HepG2 (cell line): ENCODE measurements around the gene CSNK1D. TPM values are rescaled to one million over a fixed set of nuclear protein-coding genes. Genes with fewer than 3 reads are reported as not detected.
A peak's percentile ranks its signal among the peaks of the same experiment; 100 is the strongest.

ENCODE experiments used
- FOXO1 ChIP-seq: sonication (generic); formaldehyde crosslinking; IDR thresholded peaks from 2 replicates; pipeline ENCODE4 v1.4.0; 2020; ENCODE audit warnings: missing genetic modification reagents
- NFE2L2 ChIP-seq: fragments of 150-350 bp; IDR thresholded peaks from 2 replicates; pipeline ENCODE4 v1.6.1; 2014; ENCODE audit warnings: low read length
- RBM22 ChIP-seq: fragments of 200-400 bp; formaldehyde crosslinking; optimal IDR thresholded peaks from 2 replicates; pipeline ENCODE3; 2017; ENCODE audit warnings: mild to moderate bottlenecking, low read length, moderate library complexity
- RCOR2 ChIP-seq: IDR thresholded peaks from 2 replicates; pipeline ENCODE4 v1.6.1; 2016; ENCODE audit warnings: missing biosample characterization, missing genetic modification reagents
- RFXAP ChIP-seq: sonication (generic); formaldehyde crosslinking; IDR thresholded peaks from 2 replicates; pipeline ENCODE4 v1.4.0; 2020; ENCODE audit warnings: missing genetic modification reagents, borderline replicate concordance
- SP1 ChIP-seq, 2 experiments: fragments of 450-650 bp in 1 of 2; sonication (generic) in 1 of 2; formaldehyde crosslinking in 1 of 2; IDR thresholded peaks; 2 replicates each; pipeline versions ENCODE4 v1.4.0 to v1.6.1; 2016 to 2020; ENCODE audit warnings: missing genetic modification reagents in 1 of 2
- ZNF101 ChIP-seq: sonication (generic); formaldehyde crosslinking; IDR thresholded peaks from 2 replicates; pipeline ENCODE4 v1.4.0; 2020; ENCODE audit warnings: mild to moderate bottlenecking, low read depth, missing genetic modification reagents, borderline replicate concordance
- ZNF138 ChIP-seq: sonication (generic); formaldehyde crosslinking; IDR thresholded peaks from 2 replicates; pipeline ENCODE4 v1.5.0; 2020; ENCODE audit warnings: mild to moderate bottlenecking, low read depth, missing genetic modification reagents
- ZNF550 ChIP-seq: sonication (generic); formaldehyde crosslinking; IDR thresholded peaks from 2 replicates; pipeline ENCODE4 v1.4.0; 2020; ENCODE audit warnings: mild to moderate bottlenecking, missing genetic modification reagents, borderline replicate concordance
- ZNF652 ChIP-seq: IDR thresholded peaks from 2 replicates; pipeline ENCODE4 v1.6.1; 2016; ENCODE audit warnings: low read depth, borderline replicate concordance
- ZNF776 ChIP-seq: sonication (generic); formaldehyde crosslinking; IDR thresholded peaks from 2 replicates; pipeline ENCODE4 v1.4.0; 2020; ENCODE audit warnings: mild to moderate bottlenecking, missing genetic modification reagents
- ZSCAN21 ChIP-seq: sonication (generic); formaldehyde crosslinking; IDR thresholded peaks from 2 replicates; pipeline ENCODE4 v1.8.0; 2022; ENCODE audit warnings: mild to moderate bottlenecking, missing genetic modification reagents, moderate library complexity, borderline replicate concordance
- ZSCAN25 ChIP-seq: sonication (generic); formaldehyde crosslinking; IDR thresholded peaks from 2 replicates; pipeline ENCODE4 v1.8.0; 2022; ENCODE audit warnings: mild to moderate bottlenecking, missing genetic modification reagents
- polyA plus RNA-seq, 8 experiments: library from polyadenylated mRNA; depleted of rRNA in 3 of 8; stranded (reverse) in 7 of 8; unstranded in 1 of 8; fragments of >200 nt; fragmentation: Illumina TruSeq in 4 of 8; extraction: Trizol in 4 of 8; gene quantifications; 2 replicates each; pipeline versions ENCODE4 v1.2.1 to v1.2.3, GENCODE V29; 2011 to 2016; ENCODE audit warnings: low read depth in 4 of 8, missing spikeins in 1 of 8, mixed read lengths in 1 of 8; ENCODE audit not compliant: insufficient read depth in 1 of 8
- total RNA-seq, 5 experiments: library from RNA; depleted of rRNA; stranded (reverse); fragments of >200 nt; fragmentation: Illumina TruSeq; extraction: Trizol; gene quantifications; 2 replicates each; pipeline ENCODE4 v1.2.3, GENCODE V29; 2016; ENCODE audit warnings: low read depth in 1 of 5
- TF ChIP-seq, protein P1 (sequence below): sonication (generic); formaldehyde crosslinking; IDR thresholded peaks from 2 replicates; pipeline ENCODE4 v1.4.0; 2020; ENCODE audit warnings: missing genetic modification reagents, borderline replicate concordance
- TF ChIP-seq, protein P2 (sequence below): sonication (generic); formaldehyde crosslinking; IDR thresholded peaks from 2 replicates; pipeline ENCODE4 v1.4.0; 2020; ENCODE audit warnings: missing genetic modification reagents
- TF ChIP-seq, protein P3 (sequence below): IDR thresholded peaks from 2 replicates; pipeline ENCODE4 v1.6.1; 2016; ENCODE audit warnings: missing compliant biosample characterization, missing genetic modification reagents, borderline replicate concordance
- TF ChIP-seq, protein P4 (sequence below): sonication (generic); formaldehyde crosslinking; conservative IDR thresholded peaks from 2 replicates; pipeline ENCODE4 v1.5.0; 2020; ENCODE audit warnings: missing genetic modification reagents
- TF ChIP-seq, protein P5 (sequence below): sonication (generic); formaldehyde crosslinking; IDR thresholded peaks from 2 replicates; pipeline ENCODE4 v1.4.0; 2020; ENCODE audit warnings: mild to moderate bottlenecking, missing genetic modification reagents

Gene CSNK1D
- total and polyA plus RNA-seq, 2 of the 13 experiments (the other 11 are each of a cell fraction or from before 2014, with no cell fraction given), result 31.5 to 128 TPM

DNA sequence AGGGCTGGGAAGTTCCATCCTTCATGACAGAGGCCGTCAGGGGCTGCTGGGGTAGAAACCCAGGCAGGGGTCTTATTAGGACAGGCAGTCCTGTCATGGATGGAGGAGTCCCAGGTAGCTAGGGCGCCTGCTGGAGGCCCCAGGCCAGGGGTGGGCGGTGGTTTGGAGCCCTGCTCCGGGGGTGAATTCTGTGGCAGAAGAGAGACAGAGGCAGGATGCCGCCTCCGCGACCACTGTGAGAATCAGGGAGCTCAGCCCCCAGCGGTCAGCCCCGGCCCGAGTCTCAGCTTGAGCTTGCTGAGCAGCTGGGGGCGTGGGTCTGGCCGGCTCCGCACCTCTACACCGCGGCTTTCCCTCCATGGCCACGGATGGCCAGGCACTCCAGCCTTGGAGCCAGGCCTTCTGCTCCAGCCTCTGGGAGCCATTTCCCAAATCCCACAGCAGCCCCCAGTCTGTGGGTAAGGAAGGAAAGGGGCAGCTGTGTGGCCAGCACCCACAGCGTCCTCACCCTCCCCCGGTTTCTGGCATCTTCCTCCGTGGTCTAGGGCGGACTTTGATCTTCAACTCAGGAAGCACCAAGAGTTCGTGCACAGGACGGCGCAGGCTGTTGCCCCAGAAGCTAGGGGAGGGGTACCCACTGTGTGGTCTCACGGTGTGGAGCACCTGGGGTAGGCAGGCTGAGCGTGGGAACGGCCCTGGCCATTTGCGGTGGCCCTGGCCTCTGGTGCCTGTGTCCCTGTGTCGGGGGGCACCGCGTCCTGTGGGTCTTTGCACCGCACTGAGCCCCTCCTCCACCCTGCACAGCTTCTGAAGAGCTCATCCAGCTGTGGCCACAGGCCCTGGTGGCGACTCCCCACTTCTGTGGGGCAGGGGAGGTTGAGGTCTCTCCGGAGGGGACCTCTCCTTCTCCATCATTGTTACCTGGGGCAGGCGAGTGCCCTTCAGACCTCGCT, 29.8 kb upstream of the CSNK1D start (continued):
- TF ChIP-seq, protein P1, sequence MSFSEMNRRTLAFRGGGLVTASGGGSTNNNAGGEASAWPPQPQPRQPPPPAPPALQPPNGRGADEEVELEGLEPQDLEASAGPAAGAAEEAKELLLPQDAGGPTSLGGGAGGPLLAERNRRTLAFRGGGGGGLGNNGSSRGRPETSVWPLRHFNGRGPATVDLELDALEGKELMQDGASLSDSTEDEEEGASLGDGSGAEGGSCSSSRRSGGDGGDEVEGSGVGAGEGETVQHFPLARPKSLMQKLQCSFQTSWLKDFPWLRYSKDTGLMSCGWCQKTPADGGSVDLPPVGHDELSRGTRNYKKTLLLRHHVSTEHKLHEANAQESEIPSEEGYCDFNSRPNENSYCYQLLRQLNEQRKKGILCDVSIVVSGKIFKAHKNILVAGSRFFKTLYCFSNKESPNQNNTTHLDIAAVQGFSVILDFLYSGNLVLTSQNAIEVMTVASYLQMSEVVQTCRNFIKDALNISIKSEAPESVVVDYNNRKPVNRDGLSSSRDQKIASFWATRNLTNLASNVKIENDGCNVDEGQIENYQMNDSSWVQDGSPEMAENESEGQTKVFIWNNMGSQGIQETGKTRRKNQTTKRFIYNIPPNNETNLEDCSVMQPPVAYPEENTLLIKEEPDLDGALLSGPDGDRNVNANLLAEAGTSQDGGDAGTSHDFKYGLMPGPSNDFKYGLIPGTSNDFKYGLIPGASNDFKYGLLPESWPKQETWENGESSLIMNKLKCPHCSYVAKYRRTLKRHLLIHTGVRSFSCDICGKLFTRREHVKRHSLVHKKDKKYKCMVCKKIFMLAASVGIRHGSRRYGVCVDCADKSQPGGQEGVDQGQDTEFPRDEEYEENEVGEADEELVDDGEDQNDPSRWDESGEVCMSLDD (CRISPR knock-in tag), result no peak
- TF ChIP-seq, protein P2, sequence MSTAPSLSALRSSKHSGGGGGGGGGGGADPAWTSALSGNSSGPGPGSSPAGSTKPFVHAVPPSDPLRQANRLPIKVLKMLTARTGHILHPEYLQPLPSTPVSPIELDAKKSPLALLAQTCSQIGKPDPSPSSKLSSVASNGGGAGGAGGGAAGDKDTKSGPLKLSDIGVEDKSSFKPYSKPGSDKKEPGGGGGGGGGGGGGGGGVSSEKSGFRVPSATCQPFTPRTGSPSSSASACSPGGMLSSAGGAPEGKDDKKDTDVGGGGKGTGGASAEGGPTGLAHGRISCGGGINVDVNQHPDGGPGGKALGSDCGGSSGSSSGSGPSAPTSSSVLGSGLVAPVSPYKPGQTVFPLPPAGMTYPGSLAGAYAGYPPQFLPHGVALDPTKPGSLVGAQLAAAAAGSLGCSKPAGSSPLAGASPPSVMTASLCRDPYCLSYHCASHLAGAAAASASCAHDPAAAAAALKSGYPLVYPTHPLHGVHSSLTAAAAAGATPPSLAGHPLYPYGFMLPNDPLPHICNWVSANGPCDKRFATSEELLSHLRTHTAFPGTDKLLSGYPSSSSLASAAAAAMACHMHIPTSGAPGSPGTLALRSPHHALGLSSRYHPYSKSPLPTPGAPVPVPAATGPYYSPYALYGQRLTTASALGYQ (CRISPR knock-in tag), result no peak
- no peak for TF ChIP-seq RBM22
- no peak for TF ChIP-seq ZSCAN21 (CRISPR knock-in tag)
- no peak for TF ChIP-seq RFXAP (CRISPR knock-in tag)
- no peak; the same call in 1 of the 2 replicates for TF ChIP-seq FOXO1 (CRISPR knock-in tag)
- TF ChIP-seq, protein P3, sequence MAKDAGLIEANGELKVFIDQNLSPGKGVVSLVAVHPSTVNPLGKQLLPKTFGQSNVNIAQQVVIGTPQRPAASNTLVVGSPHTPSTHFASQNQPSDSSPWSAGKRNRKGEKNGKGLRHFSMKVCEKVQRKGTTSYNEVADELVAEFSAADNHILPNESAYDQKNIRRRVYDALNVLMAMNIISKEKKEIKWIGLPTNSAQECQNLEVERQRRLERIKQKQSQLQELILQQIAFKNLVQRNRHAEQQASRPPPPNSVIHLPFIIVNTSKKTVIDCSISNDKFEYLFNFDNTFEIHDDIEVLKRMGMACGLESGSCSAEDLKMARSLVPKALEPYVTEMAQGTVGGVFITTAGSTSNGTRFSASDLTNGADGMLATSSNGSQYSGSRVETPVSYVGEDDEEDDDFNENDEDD (CRISPR knock-in tag), result peak; percentile 47; the same call in 1 of the 2 replicates
- no peak for TF ChIP-seq ZNF776 (CRISPR knock-in tag)
- no peak for TF ChIP-seq NFE2L2
- no peak for TF ChIP-seq ZNF550 (CRISPR knock-in tag)
- TF ChIP-seq ZNF101 (CRISPR knock-in tag), result no peak
- no peak for TF ChIP-seq SP1 (IDR thresholded peaks at IDR 0.05)
- no peak for TF ChIP-seq SP1 (CRISPR knock-in tag; IDR thresholded peaks at IDR 0.05)
- peak; percentile 91 for TF ChIP-seq ZSCAN25 (CRISPR knock-in tag)
- TF ChIP-seq, protein P4, sequence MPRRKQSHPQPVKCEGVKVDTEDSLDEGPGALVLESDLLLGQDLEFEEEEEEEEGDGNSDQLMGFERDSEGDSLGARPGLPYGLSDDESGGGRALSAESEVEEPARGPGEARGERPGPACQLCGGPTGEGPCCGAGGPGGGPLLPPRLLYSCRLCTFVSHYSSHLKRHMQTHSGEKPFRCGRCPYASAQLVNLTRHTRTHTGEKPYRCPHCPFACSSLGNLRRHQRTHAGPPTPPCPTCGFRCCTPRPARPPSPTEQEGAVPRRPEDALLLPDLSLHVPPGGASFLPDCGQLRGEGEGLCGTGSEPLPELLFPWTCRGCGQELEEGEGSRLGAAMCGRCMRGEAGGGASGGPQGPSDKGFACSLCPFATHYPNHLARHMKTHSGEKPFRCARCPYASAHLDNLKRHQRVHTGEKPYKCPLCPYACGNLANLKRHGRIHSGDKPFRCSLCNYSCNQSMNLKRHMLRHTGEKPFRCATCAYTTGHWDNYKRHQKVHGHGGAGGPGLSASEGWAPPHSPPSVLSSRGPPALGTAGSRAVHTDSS (CRISPR knock-in tag), result no peak
- no peak; the same call in 1 of the 2 replicates for TF ChIP-seq ZNF652 (CRISPR knock-in tag)
- TF ChIP-seq ZNF138 (CRISPR knock-in tag), result no peak
- no peak for TF ChIP-seq RCOR2
- TF ChIP-seq, protein P5, sequence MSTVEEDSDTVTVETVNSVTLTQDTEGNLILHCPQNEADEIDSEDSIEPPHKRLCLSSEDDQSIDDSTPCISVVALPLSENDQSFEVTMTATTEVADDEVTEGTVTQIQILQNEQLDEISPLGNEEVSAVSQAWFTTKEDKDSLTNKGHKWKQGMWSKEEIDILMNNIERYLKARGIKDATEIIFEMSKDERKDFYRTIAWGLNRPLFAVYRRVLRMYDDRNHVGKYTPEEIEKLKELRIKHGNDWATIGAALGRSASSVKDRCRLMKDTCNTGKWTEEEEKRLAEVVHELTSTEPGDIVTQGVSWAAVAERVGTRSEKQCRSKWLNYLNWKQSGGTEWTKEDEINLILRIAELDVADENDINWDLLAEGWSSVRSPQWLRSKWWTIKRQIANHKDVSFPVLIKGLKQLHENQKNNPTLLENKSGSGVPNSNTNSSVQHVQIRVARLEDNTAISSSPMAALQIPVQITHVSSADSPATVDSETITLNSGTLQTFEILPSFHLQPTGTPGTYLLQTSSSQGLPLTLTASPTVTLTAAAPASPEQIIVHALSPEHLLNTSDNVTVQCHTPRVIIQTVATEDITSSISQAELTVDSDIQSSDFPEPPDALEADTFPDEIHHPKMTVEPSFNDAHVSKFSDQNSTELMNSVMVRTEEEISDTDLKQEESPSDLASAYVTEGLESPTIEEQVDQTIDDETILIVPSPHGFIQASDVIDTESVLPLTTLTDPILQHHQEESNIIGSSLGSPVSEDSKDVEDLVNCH (CRISPR knock-in tag), result no peak
